K562 (cell line): Measurements from ENCODE around the gene KRTAP4-6. TPM values are rescaled to one million over a fixed set of nuclear protein-coding genes. Genes with fewer than 3 reads are reported as not detected.
"Not testable (repeated sequence)": the region's sequence is repeated elsewhere in the genome, so short reads cannot be mapped to it uniquely, and the experiment has no call there.

Source experiments
- ATAC-seq: fragments of 200-7000 bp; cut with Tn5 transposase; 3 replicates; pipeline ENCODE4 v1.9.1; 2020; ENCODE audit warnings: moderate library complexity
- BruUV-seq: library from RNA; stranded (reverse); fragments of 400-500 nt; replicated peaks from 2 replicates; lab custom pipeline; 2021; lab: Mats Ljungman, UMichigan
- CTCF ChIA-PET: fragments of 300-600 bp; formaldehyde crosslinking; extraction: SDS; loops from one replicate; lab custom pipeline; 2021; ENCODE audit warnings: low intra/inter-chr PET ratio; lab: Yijun Ruan, JAX
- POLR2A ChIA-PET: fragments of 300-600, 350-650 bp; sonication (Branson Sonifier 250); formaldehyde crosslinking; extraction: SDS; loops from one replicate; lab custom pipeline; 2021; ENCODE audit warnings: antibody characterized with exemption, inconsistent platforms; lab: Yijun Ruan, JAX
- DNase-seq, 4 experiments: peaks; one replicate each; pipeline versions ENCODE4 v3.0.0 to v3.0.0-alpha.2; 2011 to 2018; ENCODE audit warnings: low spot score in 3 of 4, mixed read lengths in 3 of 4; ENCODE audit errors: extremely low read depth in 1 of 4
- FAIRE-seq: peaks from 2 replicates; lab custom pipeline; 2011; peaks lifted over from hg19 to GRCh38; lab: Jason Lieb, UNC
- H2AFZ ChIP-seq: 2 replicates; pipeline ENCODE4 v1.6.0; 2011; ENCODE audit warnings: low read depth, low read length, control low read depth, inconsistent platforms
- H3K27ac ChIP-seq: fragments of 200-600 bp; 3 replicates; pipeline ENCODE4 v1.8.0; 2011; ENCODE audit warnings: low read depth, mild to moderate bottlenecking, control low read depth, inconsistent platforms, low read length, moderate library complexity, mixed read lengths; ENCODE audit errors: extremely low read depth
- H3K27me3 ChIP-seq, 2 experiments: fragments of 300-600 bp in 1 of 2; 2 replicates in 1 of 2; 3 replicates in 1 of 2; pipeline versions ENCODE4 v1.6.0 to v1.8.0; 2011; ENCODE audit warnings: inconsistent platforms in 2 of 2, low read length in 2 of 2, mild to moderate bottlenecking in 1 of 2, mixed read lengths in 1 of 2, moderate library complexity in 1 of 2; ENCODE audit not compliant: control insufficient read depth in 2 of 2, insufficient read depth in 2 of 2
- H3K36me3 ChIP-seq: fragments of 300-600 bp; 3 replicates; pipeline ENCODE4 v1.8.0; 2011; ENCODE audit warnings: mild to moderate bottlenecking, low read length, inconsistent platforms; ENCODE audit not compliant: control insufficient read depth, insufficient read depth
- H3K4me1 ChIP-seq, 2 experiments: fragments of 200-600 bp in 1 of 2; replicated peaks in 1 of 2; 2 replicates in 1 of 2; 3 replicates in 1 of 2; pipeline versions ENCODE4 v1.5.1 to v1.8.0; 2011; ENCODE audit warnings: inconsistent platforms in 2 of 2, low read length in 2 of 2, mild to moderate bottlenecking in 1 of 2, mixed read lengths in 1 of 2, moderate library complexity in 1 of 2; ENCODE audit not compliant: control insufficient read depth in 2 of 2, insufficient read depth in 2 of 2
- H3K4me2 ChIP-seq: 2 replicates; pipeline ENCODE4 v1.6.1; 2011; ENCODE audit warnings: low read length, control low read depth, inconsistent platforms, mixed read lengths; ENCODE audit not compliant: insufficient read depth
- H3K4me3 ChIP-seq: fragments of 200-600 bp; sonication (generic), shearing (Covaris generic); 2 replicates; pipeline ENCODE4 v1.5.1; 2016; ENCODE audit warnings: control low read depth, inconsistent platforms
- H3K79me2 ChIP-seq: fragments of 200-600 bp; 3 replicates; pipeline ENCODE4 v1.8.0; 2011; ENCODE audit warnings: low read length, inconsistent platforms; ENCODE audit not compliant: control insufficient read depth, insufficient read depth
- H3K9ac ChIP-seq, 2 experiments: 2 replicates each; pipeline versions ENCODE4 v1.6.0 to v1.6.1; 2011; ENCODE audit warnings: low read depth in 2 of 2, low read length in 2 of 2, control low read depth in 1 of 2, inconsistent platforms in 1 of 2, mild to moderate bottlenecking in 1 of 2, mixed read lengths in 1 of 2; ENCODE audit not compliant: insufficient read depth in 1 of 2
- H3K9me1 ChIP-seq: one replicate; pipeline ENCODE4 v1.6.0; 2011; ENCODE audit warnings: inconsistent platforms, mild to moderate bottlenecking, low read length, moderate library complexity; ENCODE audit not compliant: control insufficient read depth, insufficient read depth
- H3K9me3 ChIP-seq: replicated peaks from 2 replicates; pipeline ENCODE4 v1.5.1; 2011; ENCODE audit warnings: low read depth, low read length, inconsistent platforms; ENCODE audit not compliant: control insufficient read depth, insufficient read depth
- H4K20me1 ChIP-seq: replicated peaks from 2 replicates; pipeline ENCODE4 v1.6.1; 2011; ENCODE audit warnings: low read length, inconsistent platforms, mixed read lengths; ENCODE audit not compliant: control insufficient read depth, insufficient read depth
- WGBS: fragments of 100-300 bp; shearing (Covaris generic); methylation state at CpG from one replicate; pipeline ENCODE4 v1.1.6; 2016; ENCODE audit warnings: low coverage, mixed read lengths; ENCODE audit not compliant: insufficient coverage; ENCODE audit errors: missing lambda C conversion rate; 5-methylcytosine and 5-hydroxymethylcytosine counted together
- in situ Hi-C: fragments of 300-500 bp; cut with MboI; formaldehyde crosslinking; loops from 4 replicates; pipeline ENCODE4 v1.15.0; 2018; ENCODE audit warnings: inconsistent platforms, mixed read lengths
- intact Hi-C: fragments of 100-400 bp; cut with micrococcal nuclease; formaldehyde crosslinking; loops from 2 replicates; pipeline ENCODE4 v1.14.2; 2022
- polyA plus RNA-seq, 8 experiments: library from polyadenylated mRNA; depleted of rRNA in 4 of 8; stranded (reverse) in 5 of 8; unstranded in 3 of 8; fragments of >200 nt; fragmentation: Nextera tagmentation in 2 of 8; fragmentation: Illumina TruSeq in 1 of 8; extraction: Ambion mirVana in 2 of 8; extraction: Trizol in 1 of 8; gene quantifications; 2 replicates each; pipeline versions ENCODE4 v1.2.1 to v1.2.3, GENCODE V29; 2011 to 2014; ENCODE audit warnings: inconsistent platforms in 1 of 8, missing spikeins in 1 of 8
- total RNA-seq, 7 experiments: library from RNA; depleted of rRNA in 6 of 7; stranded (reverse); fragments of >200 nt in 6 of 7; fragmentation: Illumina TruSeq in 2 of 7; extraction: Trizol in 2 of 7; gene quantifications; 2 replicates each; pipeline versions ENCODE4 v1.2.1 to v1.2.3, GENCODE V29; 2011 to 2021; ENCODE audit warnings: low replicate concordance in 1 of 7
- TF ChIP-seq, protein P1 (sequence below): fragments of 150-350 bp; conservative IDR thresholded peaks from 2 replicates; pipeline ENCODE4 v1.6.1; 2014; ENCODE audit warnings: low read length

The KRTAP4-6 gene
- total and polyA plus RNA-seq, 9 of the 15 experiments (the other 6 are each of a cell fraction or from before 2014, with no cell fraction given), result not detected

- in situ Hi-C loops, result no loop called here
- no peak for ATAC-seq
- no peaks in the 10 kb centered on the region for H3K9me1 ChIP-seq
- TF ChIP-seq, protein P1, sequence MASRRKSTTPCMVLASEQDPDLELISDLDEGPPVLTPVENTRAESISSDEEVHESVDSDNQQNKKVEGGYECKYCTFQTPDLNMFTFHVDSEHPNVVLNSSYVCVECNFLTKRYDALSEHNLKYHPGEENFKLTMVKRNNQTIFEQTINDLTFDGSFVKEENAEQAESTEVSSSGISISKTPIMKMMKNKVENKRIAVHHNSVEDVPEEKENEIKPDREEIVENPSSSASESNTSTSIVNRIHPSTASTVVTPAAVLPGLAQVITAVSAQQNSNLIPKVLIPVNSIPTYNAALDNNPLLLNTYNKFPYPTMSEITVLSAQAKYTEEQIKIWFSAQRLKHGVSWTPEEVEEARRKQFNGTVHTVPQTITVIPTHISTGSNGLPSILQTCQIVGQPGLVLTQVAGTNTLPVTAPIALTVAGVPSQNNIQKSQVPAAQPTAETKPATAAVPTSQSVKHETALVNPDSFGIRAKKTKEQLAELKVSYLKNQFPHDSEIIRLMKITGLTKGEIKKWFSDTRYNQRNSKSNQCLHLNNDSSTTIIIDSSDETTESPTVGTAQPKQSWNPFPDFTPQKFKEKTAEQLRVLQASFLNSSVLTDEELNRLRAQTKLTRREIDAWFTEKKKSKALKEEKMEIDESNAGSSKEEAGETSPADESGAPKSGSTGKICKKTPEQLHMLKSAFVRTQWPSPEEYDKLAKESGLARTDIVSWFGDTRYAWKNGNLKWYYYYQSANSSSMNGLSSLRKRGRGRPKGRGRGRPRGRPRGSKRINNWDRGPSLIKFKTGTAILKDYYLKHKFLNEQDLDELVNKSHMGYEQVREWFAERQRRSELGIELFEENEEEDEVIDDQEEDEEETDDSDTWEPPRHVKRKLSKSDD, result no peak
- TF ChIP-seq, all 486 proteins: peak for 0
- no peaks in the 10 kb centered on the region for H3K4me1 ChIP-seq
- H3K27ac ChIP-seq, result no peak overlapping the region
- H3K4me3 ChIP-seq, result no peak overlapping the region
- BruUV-seq, result no TSS peak
- no peaks in the 10 kb centered on the region for H3K79me2 ChIP-seq
- ChIA-PET POLR2A (no interaction called here), CTCF (no interaction called here)
- FAIRE-seq, result no peak
- DNase-seq, result no peak
- H3K27me3 ChIP-seq, result no peaks in the 10 kb centered on the region
- H3K4me2 ChIP-seq, result no peak overlapping the region
- WGBS, result 5% methylated on average over 3 of the region's 4 CpGs
- no peaks in the 10 kb centered on the region for H3K9me3 ChIP-seq
- H3K36me3 ChIP-seq, result no peaks in the 10 kb centered on the region
- intact Hi-C loops, result no loop called here
- H4K20me1 ChIP-seq, result no peaks in the 10 kb centered on the region
- H3K9ac ChIP-seq, result no peak overlapping the region
- no peak overlapping the region for H2AFZ ChIP-seq
These were observed 21.6 kb downstream of the KRTAP4-6 start for GRCh38 chr17:41118721-41119120.

DNA sequence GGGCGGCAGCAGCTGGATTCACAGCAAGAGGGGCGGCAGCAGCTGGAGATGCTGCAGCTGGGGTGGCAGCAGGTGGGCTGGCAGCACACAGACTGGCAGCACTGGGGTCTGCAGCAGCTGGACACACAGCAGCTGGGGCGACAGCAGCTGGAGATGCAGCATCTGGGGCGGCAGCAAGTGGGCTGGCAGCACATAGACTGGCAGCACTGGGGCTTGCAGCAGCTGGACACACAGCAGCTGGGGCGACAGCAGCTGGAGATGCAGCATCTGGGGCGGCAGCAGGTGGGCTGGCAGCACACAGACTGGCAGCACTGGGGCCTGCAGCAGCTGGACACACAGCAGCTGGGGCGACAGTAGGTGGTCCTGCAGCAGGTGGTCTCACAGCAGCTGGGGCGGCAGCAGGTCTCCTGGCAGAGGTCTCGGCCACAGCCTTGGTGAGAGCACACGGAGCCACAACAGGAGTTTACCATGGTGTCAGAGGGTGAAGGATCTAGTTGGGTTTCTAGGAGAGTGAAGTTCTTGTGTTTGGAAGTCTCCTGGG lies 22.4 kb downstream of the KRTAP4-6 start, which contains the start of gene KRTAP4-11:
Gene KRTAP4-11 (minus strand): TSS at position 528 of the 541 bp plus-strand sequence. CDS start 58 bp downstream, at position 470.
- H3K79me2 ChIP-seq, H3K4me1 ChIP-seq, H3K27me3 ChIP-seq, DNase-seq, H3K27ac ChIP-seq, H4K20me1 ChIP-seq, H3K9me1 ChIP-seq, H3K4me2 ChIP-seq, in situ Hi-C loops, FAIRE-seq, intact Hi-C loops, BruUV-seq, H3K9ac ChIP-seq, H2AFZ ChIP-seq, ATAC-seq, POLR2A ChIA-PET, H3K4me3 ChIP-seq, H3K9me3 ChIP-seq, H3K36me3 ChIP-seq: not testable (repeated sequence)
- CTCF ChIA-PET, result interaction anchor here (0.7 kb wide), 1 partner anchor 216 kb away, joined by 3 read pairs; no protein-coding TSS in a partner anchor
- 0% methylated on average over 10 of the region's 10 CpGs for WGBS
